Hypothalamus (tissue), 51 donors: Measurements from ENCODE around the gene DIAPH2.
"Not testable (repeated sequence)": the region's sequence is repeated elsewhere in the genome, so short reads cannot be mapped to it uniquely, and the experiment has no call there.

Experiments used
- DNase-seq, 51 donors: peaks; one replicate each; lab custom pipeline; 2025; lab: John Stamatoyannopoulos, UW

The DIAPH2 gene

DNA sequence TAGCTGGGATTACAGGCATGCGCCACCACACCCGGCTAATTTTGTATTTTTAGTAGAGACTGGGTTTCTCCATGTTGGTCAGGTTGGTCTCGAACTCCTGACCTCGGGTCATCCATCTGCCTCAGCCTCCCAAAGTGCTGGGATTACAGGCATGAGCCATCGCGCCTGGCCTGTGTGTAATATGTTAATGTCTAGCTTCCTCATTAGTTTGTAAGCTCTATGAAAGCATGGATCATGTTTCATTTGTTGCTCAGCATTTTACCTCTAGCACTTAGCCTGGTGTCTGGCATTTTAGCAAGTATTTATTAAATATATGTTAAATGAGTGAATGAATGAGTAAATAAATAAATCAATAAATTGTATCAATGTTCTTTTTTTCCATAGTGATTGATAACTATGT lies 29.8 kb downstream of the DIAPH2 start:
- not testable (repeated sequence) for DNase-seq

DNA sequence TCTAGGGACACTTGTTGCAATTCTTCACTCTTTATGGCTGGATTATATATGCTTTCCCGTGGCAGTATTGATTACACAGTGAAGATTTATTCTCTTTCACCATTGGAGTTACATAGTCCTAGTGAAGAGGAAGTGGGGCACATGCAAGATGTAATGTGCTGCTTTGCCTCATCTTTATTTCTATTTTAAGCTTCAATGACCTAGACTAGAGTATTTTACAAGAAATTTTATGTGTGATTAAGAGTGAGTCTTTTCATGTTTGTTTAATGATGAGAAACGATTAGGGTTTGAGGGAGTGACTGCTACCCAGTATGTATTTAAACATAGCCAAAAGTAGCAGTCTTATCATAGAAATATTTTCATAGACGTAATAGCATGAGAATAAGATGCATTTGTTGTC lies 30.8 kb downstream of the DIAPH2 start:
- no peak for DNase-seq

DNA sequence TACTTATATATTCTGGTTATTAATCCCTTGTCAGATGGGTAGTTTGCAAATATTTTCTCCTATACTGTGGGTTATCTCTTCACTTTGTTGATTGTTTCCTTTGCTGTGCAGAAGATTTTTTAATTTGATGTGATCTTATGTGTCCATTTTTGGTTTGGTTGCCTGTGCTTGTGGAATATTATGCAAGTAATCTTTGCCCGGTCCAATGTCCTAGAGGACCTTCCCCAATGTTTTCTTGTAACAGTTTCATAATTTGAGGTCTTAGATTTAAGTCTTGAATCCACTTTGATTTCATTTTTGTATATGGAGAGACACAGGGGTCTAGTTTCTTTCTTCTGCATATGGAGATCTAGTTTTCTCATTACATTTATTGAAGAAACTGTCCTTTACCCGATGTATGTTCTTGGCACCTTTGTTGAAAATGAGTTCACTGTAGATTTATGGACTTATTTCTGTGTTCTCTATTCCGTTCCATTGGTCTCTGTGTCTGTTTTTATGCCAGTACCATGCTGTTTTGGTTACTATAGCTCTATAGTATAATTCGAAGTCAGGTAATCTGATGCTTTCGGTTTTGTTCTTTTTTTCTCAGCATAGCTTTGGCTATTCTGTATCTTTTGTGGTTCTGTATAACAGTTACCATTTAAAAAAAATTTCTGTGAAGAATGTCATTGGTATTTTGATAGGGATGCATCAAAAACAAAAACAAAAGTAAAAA lies 34.7 kb downstream of the DIAPH2 start:
- no peak for DNase-seq

DNA sequence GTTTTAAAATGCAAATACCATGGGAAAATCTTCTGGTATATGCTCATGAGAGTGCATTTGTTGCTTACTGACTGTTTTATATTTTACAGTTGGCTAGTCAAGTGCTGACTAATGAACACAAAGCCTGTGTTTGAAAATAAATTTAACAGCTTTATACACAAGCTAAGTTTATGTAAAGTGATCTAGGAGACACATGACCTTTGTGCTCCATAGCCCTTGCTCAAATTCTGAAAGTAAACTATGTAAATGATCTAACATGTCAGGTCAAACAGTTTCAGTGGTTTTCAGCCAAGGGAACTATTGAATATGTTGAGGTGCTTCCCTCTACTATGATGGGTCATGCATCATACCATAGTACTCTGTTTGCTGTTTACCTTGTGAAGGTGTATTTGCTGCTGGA lies 36.7 kb downstream of the DIAPH2 start:
- DNase-seq = no peak

DNA sequence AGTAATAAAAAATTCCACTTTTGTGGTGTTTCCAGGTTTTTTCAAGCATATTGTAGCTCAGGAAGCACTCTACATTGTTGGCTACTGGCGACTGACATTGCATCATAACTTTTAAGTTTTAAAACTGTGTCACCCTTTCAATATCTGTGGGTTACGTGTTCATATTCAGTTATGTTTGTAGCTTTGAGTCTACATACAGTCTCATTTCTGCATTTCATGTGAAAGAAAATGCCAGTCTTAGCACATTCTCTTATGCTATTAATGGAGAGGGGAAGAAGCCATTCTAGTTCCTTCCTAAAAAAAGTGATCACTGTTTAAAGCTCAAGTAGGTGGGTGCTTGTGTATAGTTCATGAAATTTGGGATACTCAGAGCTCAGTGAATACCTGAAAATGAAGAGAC lies 38.1 kb downstream of the DIAPH2 start:
- no peak for DNase-seq

DNA sequence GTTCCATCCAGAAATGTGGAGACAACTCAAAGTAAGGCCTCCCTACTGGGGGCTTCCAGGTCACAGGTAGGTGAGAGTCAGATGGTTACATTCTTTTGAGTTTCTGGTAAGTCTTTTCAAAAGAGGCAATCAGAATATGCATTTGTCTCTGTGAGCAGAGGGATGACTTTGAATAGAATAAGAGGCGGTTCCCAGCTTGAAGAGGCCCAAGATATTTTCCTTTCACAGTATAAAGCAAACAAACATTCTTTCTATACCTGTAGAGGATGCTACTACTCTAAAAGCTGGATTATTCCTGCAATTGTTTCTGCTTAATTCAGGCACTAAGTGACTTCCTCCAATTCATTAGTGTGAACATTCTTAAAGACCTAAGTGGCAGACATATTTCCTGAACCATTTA lies 44.4 kb downstream of the DIAPH2 start:
- no peak for DNase-seq

DNA sequence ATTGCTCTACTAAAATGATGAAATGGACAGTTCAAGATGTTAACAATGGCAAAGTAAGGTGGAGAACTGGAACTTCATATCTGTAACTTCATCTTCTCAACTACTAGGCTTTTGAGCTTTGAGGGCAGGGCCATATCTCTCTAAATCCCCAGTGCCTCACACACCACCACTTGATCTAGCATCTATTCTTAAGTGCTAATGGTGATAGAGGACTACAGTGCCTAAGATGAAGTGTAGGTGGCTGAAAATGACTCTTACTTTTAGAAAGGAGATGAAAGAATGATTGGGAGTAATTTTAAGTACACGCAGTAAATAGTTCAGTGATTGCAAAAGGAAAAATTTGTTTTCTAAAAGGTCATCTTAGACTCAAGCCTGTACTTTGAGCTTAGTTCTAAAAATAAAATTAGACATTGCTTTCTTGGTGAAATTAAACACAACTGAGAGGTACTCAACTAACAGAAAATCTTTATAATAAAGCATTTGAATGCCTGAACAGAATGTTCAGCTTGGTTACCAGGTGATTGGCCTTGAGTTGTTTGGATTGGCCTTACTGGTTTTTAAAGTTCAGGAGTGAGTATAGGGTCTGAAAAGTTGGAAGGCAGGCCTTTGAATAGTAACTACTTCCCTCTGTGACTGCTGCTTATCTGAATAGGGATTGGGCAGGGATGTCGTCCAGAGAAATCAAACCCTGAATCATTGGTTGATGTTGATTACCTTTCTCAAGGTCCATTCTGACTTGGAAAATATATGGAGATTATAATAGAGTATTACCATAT lies 45.4 kb downstream of the DIAPH2 start:
- DNase-seq = no peak

DNA sequence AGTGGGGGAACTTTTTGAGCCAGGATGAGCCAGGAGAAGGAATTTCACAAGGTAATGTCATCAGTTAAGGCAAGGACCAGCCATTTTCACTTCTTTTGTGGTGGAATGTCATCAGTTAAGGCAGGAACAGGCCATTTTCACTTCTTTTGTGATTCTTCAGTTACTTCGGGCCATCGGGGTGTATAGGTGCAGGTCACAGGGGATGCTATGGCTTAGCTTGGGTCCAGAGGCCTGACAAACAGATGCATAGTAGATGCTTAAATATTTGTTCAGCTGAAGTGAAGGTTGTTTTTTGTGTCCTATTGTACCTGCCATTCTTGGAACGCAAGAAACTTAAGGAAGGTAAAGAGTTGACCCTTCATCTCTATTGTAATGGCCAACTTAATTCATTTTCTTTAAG lies 46.4 kb downstream of the DIAPH2 start:
- not testable (repeated sequence) for DNase-seq

DNA sequence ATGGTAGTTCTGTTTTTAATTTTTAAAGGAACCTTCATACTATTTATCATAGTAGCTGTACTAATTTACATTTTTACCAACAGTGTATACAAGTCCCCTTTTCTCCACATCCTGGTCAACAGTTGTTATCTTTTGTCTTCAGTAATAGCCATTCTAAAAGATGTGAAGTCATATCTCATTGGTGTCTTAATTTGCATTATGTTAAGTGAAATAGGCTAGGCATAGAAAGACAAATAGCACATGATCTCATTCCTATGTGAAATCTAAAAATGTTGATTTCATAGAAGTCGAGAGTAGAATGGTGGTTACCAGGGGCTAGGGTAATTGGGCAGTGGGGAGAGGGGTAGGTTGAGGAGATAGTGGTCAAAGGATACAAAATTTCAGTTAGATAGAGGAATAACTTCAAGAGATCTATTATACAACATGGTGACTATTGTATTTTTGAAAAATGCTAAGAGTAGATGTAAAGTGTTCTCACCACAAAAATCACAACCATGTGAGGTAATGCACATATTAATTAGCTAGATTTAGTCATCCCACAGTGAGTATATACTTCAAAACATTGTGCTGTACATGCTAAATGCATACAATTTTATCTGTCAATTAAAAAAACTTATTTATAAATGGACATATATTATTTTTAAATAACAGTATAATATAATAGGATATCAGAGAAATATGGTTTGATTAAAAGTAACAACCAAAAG lies 58.9 kb downstream of the DIAPH2 start:
- DNase-seq = no peak

DNA sequence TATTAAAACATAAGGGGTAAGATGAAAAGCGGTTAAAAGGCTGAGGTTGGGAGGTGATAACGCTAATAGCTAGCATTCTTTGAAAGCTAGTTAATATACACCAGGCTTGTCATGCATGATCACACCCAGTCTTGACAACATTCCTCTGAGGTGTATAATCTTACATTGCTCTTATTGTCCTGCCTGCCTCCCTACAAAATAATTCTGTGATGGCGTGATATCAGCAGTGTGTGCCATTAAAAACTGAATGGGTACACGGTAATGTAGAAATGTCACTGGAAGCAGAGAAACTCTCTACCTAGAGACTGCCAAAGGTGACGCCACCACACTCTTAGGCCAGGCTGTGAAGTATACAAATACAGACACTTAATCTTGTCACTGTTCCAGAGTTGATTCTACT lies 68.1 kb downstream of the DIAPH2 start:
- DNase-seq = no peak

DNA sequence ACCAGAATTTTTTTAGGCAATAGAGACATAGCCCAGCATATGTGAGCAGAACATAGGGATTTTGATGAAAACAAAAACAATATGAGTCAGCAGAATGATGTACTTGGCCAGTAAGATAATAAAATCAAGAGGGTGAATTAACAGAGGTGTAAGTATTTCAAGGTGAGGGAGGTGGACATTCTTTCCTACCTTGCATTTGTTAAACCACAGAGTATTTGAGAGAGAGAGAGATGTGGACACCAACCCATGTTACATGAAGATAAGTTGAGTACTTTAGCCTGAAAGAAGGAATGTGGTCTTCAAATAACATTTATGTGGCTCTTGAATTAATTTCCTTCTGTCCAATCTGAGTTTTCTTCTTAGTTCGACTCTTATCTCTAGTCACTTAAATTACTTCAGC lies 68.6 kb downstream of the DIAPH2 start:
- DNase-seq = no peak

DNA sequence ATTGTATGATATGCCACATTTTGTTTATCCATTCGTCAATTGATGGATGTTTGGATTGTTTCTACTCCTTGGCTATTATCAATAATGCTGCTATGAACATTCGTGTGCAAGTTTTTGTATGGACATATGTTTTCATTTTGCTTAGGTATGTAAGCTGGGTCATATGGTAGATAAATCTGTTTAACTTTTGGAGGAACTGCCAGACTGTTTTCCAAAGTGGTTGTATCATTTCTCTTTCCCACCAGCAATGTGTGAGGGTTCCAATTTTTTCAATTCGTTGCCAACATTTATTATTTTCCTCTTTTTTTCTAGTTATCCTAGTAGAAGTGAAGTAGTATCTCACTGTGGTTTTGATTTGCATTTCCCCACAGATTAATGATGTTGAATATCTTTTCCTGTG lies 71.8 kb downstream of the DIAPH2 start:
- DNase-seq = no peak

DNA sequence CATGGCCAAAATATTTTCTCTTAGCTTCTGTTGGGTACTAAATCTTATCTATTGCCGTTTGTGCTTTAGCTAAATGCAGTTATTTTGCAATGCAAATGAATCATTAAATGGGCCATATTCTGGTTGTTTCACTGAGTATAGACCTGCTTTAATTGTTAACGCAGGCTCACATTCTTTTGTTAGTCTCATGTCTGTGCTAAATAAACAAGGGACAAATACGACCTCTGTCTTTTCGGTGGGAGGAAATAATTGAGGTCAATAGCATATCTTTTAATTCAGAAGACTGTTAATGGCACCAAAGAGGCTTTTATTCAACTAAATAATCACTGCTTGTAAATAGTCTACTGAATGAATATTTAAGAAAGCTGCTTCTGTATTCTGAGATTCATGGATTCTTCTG lies 76.9 kb downstream of the DIAPH2 start:
- no peak for DNase-seq

DNA sequence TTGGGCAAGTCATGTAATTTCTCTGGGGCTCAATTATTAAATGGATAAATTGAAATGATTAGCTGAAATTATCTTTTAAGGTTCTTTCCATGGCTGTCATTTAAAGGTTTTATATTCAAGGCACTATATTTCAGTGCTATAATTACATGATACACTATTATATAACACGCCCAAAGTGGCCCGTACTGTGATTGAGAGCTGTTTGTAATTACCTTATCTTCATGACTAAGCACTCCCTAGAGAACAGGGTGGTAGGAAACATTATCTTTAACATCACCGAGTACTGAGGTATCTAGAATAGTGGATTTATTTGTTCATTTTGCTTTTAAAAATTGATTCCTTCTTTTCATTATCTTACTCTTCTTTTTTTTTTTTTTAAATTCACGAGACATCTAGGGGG lies 79.0 kb downstream of the DIAPH2 start:
- DNase-seq = no peak

DNA sequence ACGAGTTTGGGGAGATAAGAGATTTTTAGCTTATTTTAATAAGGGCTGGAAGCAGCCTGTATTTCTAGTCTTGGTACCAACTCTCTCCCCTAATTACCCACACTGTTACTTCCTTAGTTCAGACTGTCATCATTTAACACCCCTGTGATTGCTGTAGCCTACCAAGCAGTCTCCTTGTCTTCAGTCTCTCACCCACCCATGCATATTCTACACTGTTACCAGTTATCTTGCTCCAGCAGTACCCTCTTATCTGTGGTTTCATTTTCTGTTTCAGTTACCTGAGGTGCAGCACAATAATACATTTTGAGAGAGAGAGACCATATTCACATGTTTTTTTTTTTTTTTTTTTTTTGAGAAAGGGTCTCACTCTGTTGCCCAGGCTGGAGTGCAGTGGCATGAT lies 80.2 kb downstream of the DIAPH2 start:
- DNase-seq = no peak

DNA sequence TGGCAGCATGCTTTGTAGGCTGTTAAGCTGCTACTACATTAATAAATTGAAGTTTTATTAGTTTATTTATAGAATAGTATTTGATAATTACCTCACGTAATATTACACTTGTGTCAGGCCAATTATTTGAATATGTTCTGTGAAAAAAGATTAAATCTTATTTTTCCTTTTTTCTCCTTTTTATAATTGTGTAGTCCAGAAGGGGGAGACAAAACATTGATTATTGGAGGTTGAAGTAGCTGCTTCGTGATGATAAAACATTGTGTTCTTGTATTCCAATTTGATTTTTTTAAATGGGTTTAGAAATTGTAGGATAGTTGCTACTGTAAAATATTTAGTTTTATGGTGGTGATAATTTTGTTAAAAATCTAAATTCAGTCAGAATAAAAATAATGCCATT lies 85.7 kb downstream of the DIAPH2 start:
- DNase-seq = no peak

DNA sequence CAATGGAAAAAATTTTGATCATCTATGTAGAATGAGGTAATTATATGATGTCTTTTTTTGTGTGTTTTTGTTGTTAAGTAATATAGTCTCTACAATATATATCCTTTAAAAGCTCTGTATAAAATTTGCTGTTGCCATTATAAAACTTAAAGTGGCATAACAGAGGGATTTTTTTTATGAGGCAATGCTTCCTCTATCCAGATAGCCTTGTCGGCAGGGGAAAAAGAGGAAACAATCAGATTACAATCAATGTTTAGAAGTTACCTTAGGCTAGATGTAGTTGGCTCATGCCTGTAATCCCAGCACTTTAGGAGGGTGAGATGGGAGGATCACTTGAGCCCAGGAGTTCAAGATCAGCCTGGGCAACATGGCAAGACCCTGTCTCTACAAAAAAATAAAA lies 86.8 kb downstream of the DIAPH2 start:
- no peak for DNase-seq

DNA sequence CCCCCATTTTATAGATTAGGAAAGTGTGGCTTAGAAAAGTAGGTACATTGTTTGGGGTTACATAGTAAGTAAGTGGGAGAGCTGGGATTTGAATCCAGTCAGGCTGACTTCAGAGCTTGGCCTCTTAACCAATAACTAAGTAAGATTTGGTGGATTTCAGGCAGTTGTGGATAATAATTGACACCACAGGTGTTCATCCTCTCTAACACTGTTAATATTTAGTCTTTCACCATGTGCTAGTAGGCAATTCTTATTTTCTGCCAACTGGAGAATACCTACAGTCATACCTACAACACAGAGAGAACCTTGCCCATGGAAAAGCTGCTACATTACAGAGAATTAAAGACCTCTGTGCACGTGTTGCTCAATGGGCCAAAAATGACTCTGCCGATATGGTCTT lies 89.5 kb downstream of the DIAPH2 start:
- no peak for DNase-seq

DNA sequence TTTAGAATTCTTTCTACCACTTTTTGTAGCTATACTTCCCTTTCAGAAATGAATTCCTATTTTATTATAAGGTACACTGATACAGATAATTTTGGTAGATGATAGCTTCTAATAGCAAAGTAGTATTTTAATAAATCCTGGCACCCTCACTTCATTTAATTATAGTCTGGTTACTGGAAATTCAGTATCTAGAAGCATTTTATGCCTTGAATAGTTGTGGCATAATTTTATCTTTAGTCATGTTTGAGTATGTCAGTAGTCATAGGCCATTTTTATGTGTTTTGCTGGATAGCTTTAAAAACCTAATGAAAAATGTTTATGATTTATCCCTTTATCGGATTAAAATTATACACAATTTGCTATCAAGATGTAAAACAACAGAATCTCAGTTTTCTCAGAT lies 92.3 kb downstream of the DIAPH2 start:
- DNase-seq = no peak

DNA sequence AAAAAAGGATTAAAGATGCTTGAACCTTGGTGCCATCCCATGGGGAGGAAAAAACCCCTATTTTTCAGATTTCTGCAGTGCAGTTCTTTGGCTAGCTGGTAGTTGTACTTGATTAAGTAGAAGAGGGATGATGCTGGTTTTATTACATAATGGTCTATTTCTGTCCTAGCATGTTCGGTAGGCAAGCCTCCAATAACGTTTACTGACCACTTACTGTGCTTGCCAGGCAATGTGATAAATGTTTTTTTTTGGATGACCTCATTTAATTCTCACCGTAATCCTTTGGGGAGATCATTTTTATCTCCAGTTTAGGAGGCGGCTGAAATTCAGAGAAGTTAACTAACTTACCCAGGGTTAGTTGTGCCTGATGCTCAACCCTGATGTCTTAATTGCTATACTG lies 106.9 kb downstream of the DIAPH2 start:
- no peak for DNase-seq

DNA sequence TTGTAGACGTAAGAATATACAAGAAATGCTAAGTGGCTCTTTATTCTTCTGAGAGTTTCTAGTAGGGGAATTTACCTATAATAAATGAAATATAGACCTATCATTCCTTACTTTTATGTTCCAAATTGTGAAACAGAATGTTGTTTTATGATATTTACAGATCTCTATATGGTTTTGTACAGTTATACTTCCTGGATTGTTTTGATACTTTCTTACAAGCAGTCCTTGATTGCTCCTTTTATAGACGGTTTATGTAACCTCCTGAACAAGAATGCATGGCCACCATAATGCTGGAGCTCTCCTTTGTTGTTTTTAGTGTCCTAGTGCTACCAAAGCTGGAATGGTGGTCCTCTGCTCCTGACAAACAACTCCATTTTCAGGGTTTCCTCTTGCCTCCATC lies 107.4 kb downstream of the DIAPH2 start:
- DNase-seq = no peak

DNA sequence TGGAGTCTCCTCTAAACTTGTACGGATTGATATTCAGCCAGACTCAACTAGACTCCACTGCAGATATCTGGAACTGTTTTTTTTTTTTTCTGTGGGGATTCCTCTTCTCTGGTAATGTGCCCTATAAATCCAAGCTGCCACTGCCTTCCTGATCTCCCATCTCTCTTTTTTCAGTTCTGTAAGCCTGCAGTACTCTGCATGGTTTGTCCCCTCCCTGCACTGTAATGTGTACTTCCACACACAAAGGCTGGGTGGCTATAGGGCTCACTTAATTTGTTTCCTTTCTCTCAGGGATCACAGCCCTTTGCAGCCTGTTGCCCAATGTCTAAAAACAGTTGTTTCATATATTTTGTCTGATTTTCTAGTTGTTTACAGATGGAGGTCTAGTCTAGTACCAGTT lies 114.3 kb downstream of the DIAPH2 start:
- no peak for DNase-seq
